NCI-H2081 (cell line): ENCODE measurements around the gene ADD1.

ENCODE experiments used
- DNase-seq, 2 experiments: peaks; one replicate each; lab custom pipeline; 2025; lab: John Stamatoyannopoulos, UW

The ADD1 gene

GRCh38 chr4:2834001-2834921, 9.4 kb upstream of the ADD1 start:
- no peak for DNase-seq

- DNase-seq: no peak
These were observed 7.7 kb upstream of the ADD1 start for GRCh38 chr4:2835978-2836377.

GRCh38 chr4:2836391-2836859, 7.2 kb upstream of the ADD1 start:
- no peak for DNase-seq

GRCh38 chr4:2837110-2837903, 6.3 kb upstream of the ADD1 start:
- no peak for DNase-seq

GRCh38 chr4:2837904-2838496, 5.6 kb upstream of the ADD1 start:
- no peak for DNase-seq

GRCh38 chr4:2839060-2839459, 4.6 kb upstream of the ADD1 start:
- DNase-seq: no peak

- no peak for DNase-seq
These were observed 869 bp upstream of the ADD1 start for GRCh38 chr4:2842687-2843262.

- no peak for DNase-seq
These were observed 419 bp downstream of the ADD1 start for GRCh38 chr4:2843941-2844584.

- no peak for DNase-seq
These were observed 2.5 kb downstream of the ADD1 start for GRCh38 chr4:2846172-2846571.

GRCh38 chr4:2847302-2847871, 3.7 kb downstream of the ADD1 start:
- DNase-seq: no peak

- DNase-seq: no peak
These were observed 4.8 kb downstream of the ADD1 start for GRCh38 chr4:2848449-2848848.

GRCh38 chr4:2849267-2850152, 5.9 kb downstream of the ADD1 start:
- no peak for DNase-seq

- no peak for DNase-seq
These were observed 7.5 kb downstream of the ADD1 start for GRCh38 chr4:2850966-2851798.

GRCh38 chr4:2852481-2852921, 8.9 kb downstream of the ADD1 start:
- no peak for DNase-seq

- no peak for DNase-seq
These were observed 11.9 kb downstream of the ADD1 start for GRCh38 chr4:2855584-2855983.

GRCh38 chr4:2856266-2856665, 12.6 kb downstream of the ADD1 start:
- DNase-seq: no peak

- DNase-seq: no peak
These were observed 13.8 kb downstream of the ADD1 start for GRCh38 chr4:2857349-2857927.

- no peak for DNase-seq
These were observed 15.0 kb downstream of the ADD1 start for GRCh38 chr4:2858451-2859217.
